Calu3 (cell line): ENCODE measurements around the gene SMG7. TPM values are rescaled to one million over a fixed set of nuclear protein-coding genes. Genes with fewer than 3 reads are reported as not detected.

Source experiments
- BruUV-seq: library from RNA; stranded (reverse); fragments of 400-500 nt; replicated peaks from 2 replicates; lab custom pipeline; 2021; lab: Mats Ljungman, UMichigan
- CTCF ChIA-PET: fragments of 300-600 bp; sonication (Branson Sonifier 250); formaldehyde crosslinking; loops from one replicate; lab custom pipeline; 2022; ENCODE audit warnings: antibody characterized with exemption; lab: Charles Lee
- DNase-seq: peaks from one replicate; pipeline ENCODE4 v3.0.0; 2022
- H3K27ac Mint-ChIP-seq: one replicate; pipeline ENCODE4 v1.8.0; 2022; ENCODE audit warnings: mixed read lengths; ENCODE audit not compliant: unreplicated experiment
- H3K27me3 Mint-ChIP-seq: one replicate; pipeline ENCODE4 v1.8.0; 2022; ENCODE audit warnings: mixed read lengths; ENCODE audit not compliant: unreplicated experiment
- H3K36me3 Mint-ChIP-seq: one replicate; pipeline ENCODE4 v1.8.0; 2022; ENCODE audit warnings: mild to moderate bottlenecking, moderate library complexity, mixed read lengths; ENCODE audit not compliant: insufficient read depth, unreplicated experiment
- H3K4me1 Mint-ChIP-seq: one replicate; pipeline ENCODE4 v1.8.0; 2022; ENCODE audit warnings: mild to moderate bottlenecking, low read depth, mixed read lengths; ENCODE audit not compliant: unreplicated experiment
- H3K4me3 Mint-ChIP-seq: one replicate; pipeline ENCODE4 v1.8.0; 2022; ENCODE audit warnings: mild to moderate bottlenecking, low read depth, moderate library complexity, mixed read lengths; ENCODE audit not compliant: unreplicated experiment
- H3K9me3 Mint-ChIP-seq: one replicate; pipeline ENCODE4 v1.8.0; 2022; ENCODE audit warnings: low read depth, mixed read lengths; ENCODE audit not compliant: unreplicated experiment
- CTCF ChIP-seq: fragments of 200-600 bp; IDR thresholded peaks from one replicate; pipeline ENCODE4 v1.8.0; 2022; ENCODE audit warnings: antibody characterized with exemption; ENCODE audit not compliant: unreplicated experiment
- intact Hi-C: fragments of 100-400 bp; cut with micrococcal nuclease; formaldehyde crosslinking; loops from one replicate; pipeline ENCODE4 v1.10.0; 2022; ENCODE audit not compliant: unreplicated experiment
- total RNA-seq: library from RNA; stranded (reverse); gene quantifications from 2 replicates; pipeline ENCODE4 v1.2.3, GENCODE V29; 2022

Gene SMG7
- total RNA-seq, 1 experiment from 2014 or later, result 96.3 TPM

GRCh38 chr1:183551924-183552323 is 79.6 kb downstream of the SMG7 start:
- no peak overlapping the region for H3K27ac Mint-ChIP-seq
- CTCF ChIA-PET, result no interaction called here
- H3K36me3 Mint-ChIP-seq, result peaks cover 49% of the 10 kb centered on the region
- intact Hi-C loops, result no loop called here
- no TSS peak for BruUV-seq
- no peak overlapping the region for H3K4me3 Mint-ChIP-seq
- no peaks in the 10 kb centered on the region for H3K9me3 Mint-ChIP-seq
- no peak for DNase-seq
- H3K4me1 Mint-ChIP-seq, result no peaks in the 10 kb centered on the region
- no peaks in the 10 kb centered on the region for H3K27me3 Mint-ChIP-seq
- TF ChIP-seq CTCF, result no peak

GRCh38 chr1:183552441-183552840 is 80.1 kb downstream of the SMG7 start:
- H3K9me3 Mint-ChIP-seq, result no peaks in the 10 kb centered on the region
- no peak for DNase-seq
- no peak overlapping the region for H3K27ac Mint-ChIP-seq
- no peak overlapping the region for H3K4me3 Mint-ChIP-seq
- no peak for TF ChIP-seq CTCF
- intact Hi-C loops, result no loop called here
- CTCF ChIA-PET, result no interaction called here
- H3K36me3 Mint-ChIP-seq, result peaks cover 44% of the 10 kb centered on the region
- BruUV-seq, result no TSS peak
- H3K4me1 Mint-ChIP-seq, result no peaks in the 10 kb centered on the region
- H3K27me3 Mint-ChIP-seq, result no peaks in the 10 kb centered on the region

GRCh38 chr1:183552891-183553290 is 80.6 kb downstream of the SMG7 start:
- BruUV-seq, result no TSS peak
- peaks cover 44% of the 10 kb centered on the region for H3K36me3 Mint-ChIP-seq

GRCh38 chr1:183553331-183553730 is 81.0 kb downstream of the SMG7 start:
- Mint-ChIP-seq H3K4me1 (no peaks in the 10 kb centered on the region), H3K27me3 (no peaks in the 10 kb centered on the region), H3K36me3 (peaks cover 44% of the 10 kb centered on the region), H3K27ac (no peak overlapping the region), H3K9me3 (no peaks in the 10 kb centered on the region), H3K4me3 (no peak overlapping the region)
- TF ChIP-seq CTCF, result no peak
- intact Hi-C loops, result no loop called here
- CTCF ChIA-PET, result no interaction called here
- no peak for DNase-seq
- no TSS peak for BruUV-seq

More at GRCh38 chr1:183552891-183553290, 80.6 kb downstream of the SMG7 start:
- intact Hi-C loops, result no loop called here
- no peak overlapping the region for H3K27ac Mint-ChIP-seq
- TF ChIP-seq CTCF, result no peak
- no peak overlapping the region for H3K4me3 Mint-ChIP-seq
- CTCF ChIA-PET, result no interaction called here
- DNase-seq, result no peak
- H3K27me3 Mint-ChIP-seq, result no peaks in the 10 kb centered on the region
- no peaks in the 10 kb centered on the region for H3K9me3 Mint-ChIP-seq
- no peaks in the 10 kb centered on the region for H3K4me1 Mint-ChIP-seq
